Right ventricle myocardium inferior (tissue), 1 donor: ENCODE data around the gene GTPBP4. TPM values are rescaled to one million over a fixed set of nuclear protein-coding genes. Genes with fewer than 3 reads are reported as not detected.

Source experiments
- ATAC-seq: fragments of 200-7000 bp; cut with Tn5 transposase; one replicate; pipeline ENCODE4 v1.9.1; 2020; ENCODE audit warnings: mild to moderate bottlenecking, moderate library complexity
- DNase-seq: peaks from one replicate; pipeline ENCODE4 v3.0.0; 2021; ENCODE audit errors: missing footprints
- intact Hi-C: fragments of 100-400 bp; cut with DNase I; formaldehyde crosslinking; loops from one replicate; pipeline ENCODE4 v1.11.0; 2022
- total RNA-seq: library from RNA; stranded (reverse); fragmentation: NEBNext Ultra II Directional; extraction: Animal tissue kit (Norgen Biotek cat#: 25700); gene quantifications from one replicate; pipeline ENCODE4 v1.2.1, GENCODE V29; 2021
- donor health status: DM: no; HTN: yes; CAD: no; lungs with severe emphysema.

The GTPBP4 gene
- total RNA-seq, 1 donor from 2014 or later = 29.3 TPM

DNA sequence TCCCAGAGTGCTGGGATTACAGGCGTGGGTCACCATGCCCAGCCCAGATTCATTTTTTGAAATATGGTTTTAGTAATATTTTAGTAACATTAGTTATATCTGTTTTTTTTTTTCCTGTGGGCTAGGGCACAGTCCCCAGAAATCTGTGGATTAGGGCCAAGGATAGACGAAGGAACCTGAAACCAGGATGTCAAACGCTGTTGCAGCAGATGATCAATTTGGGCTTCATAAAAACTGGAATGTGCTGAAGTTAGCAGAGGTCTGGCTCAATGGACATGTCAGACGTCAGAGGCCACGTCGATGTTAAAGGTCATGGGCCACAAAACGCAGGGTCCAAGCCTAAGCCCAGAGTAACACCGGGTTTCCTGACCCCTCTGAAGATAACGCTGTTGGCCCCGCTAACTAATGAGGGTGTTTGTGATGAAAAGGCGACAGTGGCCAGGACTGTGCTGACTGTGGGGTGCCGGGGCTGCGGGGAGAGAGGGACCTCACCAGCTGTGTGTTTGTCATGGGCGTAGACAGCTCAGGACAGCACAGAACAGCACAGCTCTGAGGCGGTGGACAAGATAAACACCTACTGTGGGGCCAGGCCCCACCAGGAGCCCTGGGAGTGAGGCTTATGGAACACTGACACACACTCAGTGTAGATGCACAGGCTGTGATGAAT is 23.8 kb upstream of the GTPBP4 start:
- intact Hi-C loops = no loop called here
- ATAC-seq (no peak), DNase-seq (no peak)

GRCh38 chr10:964988-965417 is 23.2 kb upstream of the GTPBP4 start:
- ATAC-seq (no peak), DNase-seq (no peak)
- intact Hi-C loops = no loop called here

- ATAC-seq = no peak
- DNase-seq = no peak
- intact Hi-C loops = no loop called here
Observed at GRCh38 chr10:966466-967235, 21.6 kb upstream of the GTPBP4 start.

GRCh38 chr10:968546-969199 is 19.6 kb upstream of the GTPBP4 start:
- DNase-seq (no peak), ATAC-seq (no peak)
- intact Hi-C loops = no loop called here

- DNase-seq (no peak), ATAC-seq (no peak)
- intact Hi-C loops = no loop called here
Observed at GRCh38 chr10:969473-970150, 18.6 kb upstream of the GTPBP4 start.

DNA sequence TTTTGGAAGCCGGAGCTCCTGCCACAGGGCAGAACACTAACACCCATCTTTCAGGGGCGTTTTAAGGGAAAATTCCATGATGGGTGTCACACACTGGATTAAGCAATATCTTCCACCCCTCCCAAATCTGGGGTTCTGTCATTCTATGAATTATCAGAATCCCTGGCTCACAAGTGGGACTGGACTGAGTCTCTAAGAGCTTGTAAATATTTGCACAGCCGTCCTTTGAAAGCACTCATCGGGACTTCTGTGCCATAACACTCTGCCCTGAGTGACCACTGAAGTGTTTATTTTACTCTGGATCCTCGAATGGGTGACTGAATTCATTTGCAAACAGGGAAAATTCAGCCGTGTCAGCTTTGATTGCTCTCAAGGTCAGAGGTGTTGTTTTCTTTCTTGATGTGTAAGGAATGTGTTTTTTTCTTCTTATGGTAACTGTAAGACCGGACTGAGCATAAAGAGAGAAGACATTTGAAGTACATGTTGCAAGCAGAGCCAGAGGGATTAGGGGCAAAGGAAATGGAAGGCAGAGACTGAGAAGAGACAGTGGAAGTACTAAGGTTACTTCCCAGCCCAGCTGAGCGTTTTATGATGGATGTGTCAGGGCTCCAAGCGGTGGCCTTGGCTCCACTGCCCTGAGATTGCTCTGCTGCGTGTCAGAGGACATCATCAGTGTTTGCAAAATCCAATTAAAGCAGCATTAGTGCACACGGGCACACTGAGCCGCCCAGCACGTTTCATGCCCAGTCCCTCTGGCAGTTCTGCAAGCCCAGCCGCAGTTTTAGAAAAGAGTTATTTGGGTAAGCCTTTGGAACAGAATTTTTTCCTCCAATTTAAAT is 17.7 kb upstream of the GTPBP4 start:
- DNase-seq (no peak), ATAC-seq (peak; percentile 29)
- intact Hi-C loops = no loop called here

DNA sequence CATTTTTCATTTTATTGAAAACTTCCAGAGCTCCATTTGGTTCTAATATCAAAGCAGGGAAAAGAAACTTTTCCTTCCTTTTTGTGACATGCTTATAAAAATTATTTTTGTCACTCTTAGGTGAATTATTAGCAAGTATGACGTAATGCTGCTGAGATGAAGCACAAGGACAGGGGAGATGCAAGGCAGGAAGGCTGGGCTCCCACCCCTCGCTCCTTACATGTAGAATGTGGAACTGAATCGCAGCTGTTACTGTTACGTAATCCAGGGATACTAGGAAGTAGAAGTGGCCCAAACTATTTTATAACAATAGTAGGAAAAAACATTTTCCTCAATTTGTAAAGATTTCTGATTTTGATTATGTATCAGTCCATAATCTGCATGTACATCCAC is 17.1 kb upstream of the GTPBP4 start:
- DNase-seq (no peak), ATAC-seq (peak; percentile 59)
- intact Hi-C loops = no loop called here

- DNase-seq (no peak), ATAC-seq (no peak)
- intact Hi-C loops = no loop called here
Observed at GRCh38 chr10:971613-972012, 16.6 kb upstream of the GTPBP4 start.

DNA sequence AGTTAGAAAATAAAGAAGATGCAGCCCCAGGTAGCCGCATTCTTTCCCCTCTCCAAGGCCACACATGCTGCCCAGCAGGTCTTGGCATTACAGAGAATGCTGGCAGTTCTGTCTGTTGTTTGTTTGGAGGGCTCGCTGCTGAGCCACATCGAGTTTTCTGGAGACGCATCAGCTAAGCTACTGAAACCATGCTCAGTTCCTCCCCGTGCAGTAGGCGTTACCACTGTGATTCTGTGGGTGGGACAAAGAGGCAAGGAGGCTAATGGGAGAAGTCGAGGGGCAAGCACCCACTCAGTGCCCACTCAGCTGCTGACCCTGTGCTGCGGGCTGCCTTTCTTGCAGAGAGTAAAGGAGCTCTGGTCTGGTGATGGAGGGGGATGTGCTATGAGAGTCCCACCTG is 15.5 kb upstream of the GTPBP4 start:
- ATAC-seq (no peak), DNase-seq (no peak)
- intact Hi-C loops = no loop called here

DNA sequence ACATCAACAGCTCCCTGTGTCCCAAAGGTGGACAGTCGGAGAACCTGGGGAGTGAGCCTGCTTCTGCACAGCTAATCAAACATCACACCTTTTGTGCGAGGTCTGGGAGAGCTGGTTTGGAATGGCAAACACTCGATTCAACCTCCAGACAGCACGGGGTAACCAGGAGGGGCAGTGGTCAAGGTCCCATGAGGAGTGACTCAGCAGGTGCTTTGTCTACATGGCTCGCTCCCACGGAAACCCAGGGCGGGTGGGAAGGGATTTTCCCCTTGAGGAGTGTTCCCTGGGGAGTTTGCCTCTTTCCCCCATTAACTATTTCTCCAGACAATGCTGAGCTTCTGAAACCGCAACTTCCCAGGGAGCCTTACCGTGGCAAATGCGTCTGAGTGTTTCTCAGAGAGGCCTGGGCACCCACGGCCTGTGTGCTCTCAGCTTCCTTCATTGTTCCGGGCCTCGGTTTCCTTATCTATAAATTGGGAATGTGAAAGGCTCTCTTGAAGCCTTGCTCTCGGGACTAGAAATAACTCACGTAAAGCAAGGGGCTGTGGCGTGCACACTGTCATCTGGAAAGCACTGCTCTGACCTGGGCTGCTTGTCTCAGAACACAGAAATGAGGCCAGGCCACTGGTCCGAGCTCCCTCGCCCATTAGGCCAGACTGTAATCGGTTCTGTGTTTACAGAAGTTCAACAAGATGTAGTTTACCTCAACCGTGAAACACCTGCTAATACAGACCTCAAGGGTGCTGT is 14.0 kb upstream of the GTPBP4 start:
- no peak for ATAC-seq
- intact Hi-C loops = no loop called here
- DNase-seq = no peak

GRCh38 chr10:974785-975074 is 13.5 kb upstream of the GTPBP4 start:
- intact Hi-C loops = no loop called here
- ATAC-seq (no peak), DNase-seq (no peak)

GRCh38 chr10:976316-976715 is 11.9 kb upstream of the GTPBP4 start:
- intact Hi-C loops = no loop called here
- ATAC-seq (no peak), DNase-seq (no peak)

DNA sequence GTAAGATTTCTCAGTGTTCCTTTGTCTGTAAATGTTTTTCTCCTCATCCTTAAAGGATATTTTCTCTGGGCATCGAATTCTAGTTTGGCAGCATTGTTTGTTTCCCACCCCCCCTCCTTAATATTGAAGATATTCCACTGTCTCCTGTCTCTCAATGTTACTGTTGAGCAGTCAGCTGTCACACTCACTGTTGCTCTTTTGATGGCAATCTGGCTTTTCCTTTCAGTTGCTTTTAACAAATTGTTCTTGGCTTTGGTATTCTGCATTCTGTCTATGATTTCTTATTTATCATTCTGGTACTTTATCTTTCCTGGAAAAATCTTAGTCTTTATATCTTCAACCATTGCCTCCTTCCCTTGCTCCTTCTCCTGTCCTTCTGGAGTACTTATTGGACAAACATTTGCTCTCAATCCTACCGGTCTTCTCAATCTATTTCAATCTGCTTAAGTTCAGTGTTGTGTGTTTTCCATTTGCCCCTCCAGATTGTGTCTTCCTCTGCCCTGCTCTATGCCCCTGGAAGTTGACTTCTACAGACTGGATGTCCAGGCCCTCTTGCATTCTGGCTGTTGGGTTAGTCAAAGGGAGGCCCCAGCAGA is 9.3 kb upstream of the GTPBP4 start:
- DNase-seq (no peak), ATAC-seq (no peak)
- intact Hi-C loops = no loop called here

DNA sequence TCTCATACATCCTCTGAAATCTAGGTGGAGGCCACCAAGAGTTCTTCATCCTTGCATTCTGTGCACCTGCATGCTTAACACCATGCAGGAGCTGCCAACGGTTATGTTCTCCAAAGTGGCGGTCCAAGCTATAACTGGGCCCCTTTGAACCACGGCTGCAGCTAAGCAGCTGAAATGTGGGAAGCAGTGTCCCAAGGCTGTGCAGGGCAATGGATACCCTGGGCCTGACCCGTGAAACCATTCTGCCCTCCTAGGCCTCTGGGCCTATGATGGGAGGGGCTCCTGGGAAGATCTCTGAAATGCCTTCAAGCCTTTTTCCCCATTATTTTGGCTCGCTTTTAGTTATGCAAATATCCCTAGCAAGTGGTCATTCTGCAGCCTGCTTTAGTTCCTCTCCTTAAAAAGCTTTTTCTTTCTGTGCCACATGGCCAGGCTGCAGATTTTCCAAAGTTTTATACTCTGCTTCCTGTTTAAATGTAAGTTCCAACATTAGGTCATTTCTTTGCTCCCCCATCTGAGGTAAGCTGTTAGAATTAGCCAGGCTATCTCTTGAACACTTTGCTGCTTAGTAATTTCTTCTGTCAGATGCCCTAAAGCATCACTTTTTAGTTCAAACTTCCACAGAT is 7.7 kb upstream of the GTPBP4 start:
- intact Hi-C loops = loop anchor here (10.0 kb wide), 1 partner anchor 166 kb away; no protein-coding TSS in a partner anchor
- DNase-seq (no peak), ATAC-seq (no peak)

- intact Hi-C loops = loop anchor here (10.0 kb wide), 1 partner anchor 169 kb away; no protein-coding TSS in a partner anchor
- ATAC-seq (no peak), DNase-seq (no peak)
Observed at GRCh38 chr10:983401-983800, 4.8 kb upstream of the GTPBP4 start.

- no peak for DNase-seq
- ATAC-seq = no peak
- intact Hi-C loops = loop anchor here (10.0 kb wide), 1 partner anchor 169 kb away; no protein-coding TSS in a partner anchor
Observed at GRCh38 chr10:983971-984655, 4.1 kb upstream of the GTPBP4 start.

GRCh38 chr10:985361-985760 is 2.9 kb upstream of the GTPBP4 start:
- no peak for DNase-seq
- intact Hi-C loops = loop anchor here (5.0 to 10.0 kb wide), 2 partner anchors 113 to 171 kb away; no protein-coding TSS in a partner anchor
- ATAC-seq = no peak
